ENCODE measurements around the gene CLTB. TPM values are rescaled to one million over a fixed set of nuclear protein-coding genes. Genes with fewer than 3 reads are reported as not detected.

The CLTB gene
- total and polyA plus RNA-seq, 2 of the 4 experiments (the other 2 are of a cell fraction), result 87.6 to 99.9 TPM

DNA sequence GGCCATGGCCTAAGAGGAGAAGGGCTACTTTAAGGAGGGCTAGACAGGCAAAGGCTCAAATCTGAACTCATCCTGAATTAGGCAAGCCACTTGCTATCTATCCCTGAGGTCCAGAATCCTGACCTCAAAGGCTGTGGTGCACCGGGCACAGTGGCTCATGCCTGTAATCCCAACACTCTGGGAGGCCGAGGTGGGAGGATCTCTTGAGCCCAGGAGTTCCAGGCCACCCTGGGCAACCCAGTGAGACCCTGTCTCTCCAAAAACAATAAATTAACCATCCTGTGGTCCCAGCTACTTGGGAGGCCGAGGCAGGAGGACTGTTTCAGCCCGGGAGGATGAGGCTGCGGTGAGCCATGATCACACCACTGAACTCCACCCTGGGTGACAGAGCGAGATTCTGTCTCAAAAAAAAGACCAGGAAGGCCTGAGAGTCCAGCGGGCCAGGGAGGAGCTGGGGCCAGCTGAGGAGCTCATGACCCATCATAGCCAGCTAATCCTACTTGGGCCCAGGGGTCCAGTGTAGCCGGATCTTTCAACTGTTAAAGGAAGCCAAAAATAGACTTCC lies 31.9 kb downstream of the CLTB start:
- no peak overlapping the region for H4K5ac ChIP-seq (ENCODE audit: low read depth, low read length)
- in situ Hi-C loops (cut with MboI; ENCODE audit: low sequenced_read_pairs) (no loop called here), dilution Hi-C loops (cut with HindIII; ENCODE audit: low sequenced_read_pairs, unreplicated experiment) (no loop called here), intact Hi-C loops (cut with micrococcal nuclease) (no loop called here)
- CTCF ChIA-PET, result no interaction called here
- H2BK5ac ChIP-seq (ENCODE audit: low read depth, low read length, poor library complexity, severe bottlenecking), result no peak overlapping the region
- H3K18ac ChIP-seq (ENCODE audit: low read depth, low read length), result no peak overlapping the region
- no peak overlapping the region for H2AK5ac ChIP-seq (ENCODE audit: low read depth, low read length)
- H3K27me3 ChIP-seq (ENCODE audit: control insufficient read depth, insufficient read depth, low read length), result no peaks in the 10 kb centered on the region
- no peak overlapping the region for H3K27ac ChIP-seq (ENCODE audit: insufficient read depth, low read length)
- H4K91ac ChIP-seq (ENCODE audit: insufficient read depth, low read depth, low read length), result no peak overlapping the region
- no peak overlapping the region for H2BK20ac ChIP-seq (ENCODE audit: low read depth, low read length)
- H3K9ac ChIP-seq (ENCODE audit: low read depth, low read length), result no peak overlapping the region
- no peak overlapping the region for H4K8ac ChIP-seq (ENCODE audit: low read depth in 2 of 2, low read length in 2 of 2)
- WGBS, 2 experiments (ENCODE audit: extremely low coverage in 2 of 2, insufficient read length in 1 of 2), result 93% methylated on average over 3 of the region's 8 CpGs; no CpG with 5 or more reads in 1 of the 2 experiments
- no peak overlapping the region for H2BK120ac ChIP-seq (ENCODE audit: low read depth, low read length)
- TF ChIP-seq SMC3 (IDR thresholded peaks at IDR 0.05; ENCODE audit: low read depth, low read length), result no peak
- TF ChIP-seq, protein P1, sequence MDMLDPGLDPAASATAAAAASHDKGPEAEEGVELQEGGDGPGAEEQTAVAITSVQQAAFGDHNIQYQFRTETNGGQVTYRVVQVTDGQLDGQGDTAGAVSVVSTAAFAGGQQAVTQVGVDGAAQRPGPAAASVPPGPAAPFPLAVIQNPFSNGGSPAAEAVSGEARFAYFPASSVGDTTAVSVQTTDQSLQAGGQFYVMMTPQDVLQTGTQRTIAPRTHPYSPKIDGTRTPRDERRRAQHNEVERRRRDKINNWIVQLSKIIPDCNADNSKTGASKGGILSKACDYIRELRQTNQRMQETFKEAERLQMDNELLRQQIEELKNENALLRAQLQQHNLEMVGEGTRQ (IDR thresholded peaks at IDR 0.05; ENCODE audit: low read depth, low read length), result no peak
- TF ChIP-seq, protein P2, sequence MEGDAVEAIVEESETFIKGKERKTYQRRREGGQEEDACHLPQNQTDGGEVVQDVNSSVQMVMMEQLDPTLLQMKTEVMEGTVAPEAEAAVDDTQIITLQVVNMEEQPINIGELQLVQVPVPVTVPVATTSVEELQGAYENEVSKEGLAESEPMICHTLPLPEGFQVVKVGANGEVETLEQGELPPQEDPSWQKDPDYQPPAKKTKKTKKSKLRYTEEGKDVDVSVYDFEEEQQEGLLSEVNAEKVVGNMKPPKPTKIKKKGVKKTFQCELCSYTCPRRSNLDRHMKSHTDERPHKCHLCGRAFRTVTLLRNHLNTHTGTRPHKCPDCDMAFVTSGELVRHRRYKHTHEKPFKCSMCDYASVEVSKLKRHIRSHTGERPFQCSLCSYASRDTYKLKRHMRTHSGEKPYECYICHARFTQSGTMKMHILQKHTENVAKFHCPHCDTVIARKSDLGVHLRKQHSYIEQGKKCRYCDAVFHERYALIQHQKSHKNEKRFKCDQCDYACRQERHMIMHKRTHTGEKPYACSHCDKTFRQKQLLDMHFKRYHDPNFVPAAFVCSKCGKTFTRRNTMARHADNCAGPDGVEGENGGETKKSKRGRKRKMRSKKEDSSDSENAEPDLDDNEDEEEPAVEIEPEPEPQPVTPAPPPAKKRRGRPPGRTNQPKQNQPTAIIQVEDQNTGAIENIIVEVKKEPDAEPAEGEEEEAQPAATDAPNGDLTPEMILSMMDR (conservative IDR thresholded peaks at IDR 0.05; ENCODE audit: low read depth, low read length), result no peak
- TF ChIP-seq RFX5 (IDR thresholded peaks at IDR 0.05; ENCODE audit: low read depth, low read length), result no peak
- TF ChIP-seq FOS (IDR thresholded peaks at IDR 0.05; ENCODE audit: low read depth, low read length), result no peak
- TF ChIP-seq, protein P3, sequence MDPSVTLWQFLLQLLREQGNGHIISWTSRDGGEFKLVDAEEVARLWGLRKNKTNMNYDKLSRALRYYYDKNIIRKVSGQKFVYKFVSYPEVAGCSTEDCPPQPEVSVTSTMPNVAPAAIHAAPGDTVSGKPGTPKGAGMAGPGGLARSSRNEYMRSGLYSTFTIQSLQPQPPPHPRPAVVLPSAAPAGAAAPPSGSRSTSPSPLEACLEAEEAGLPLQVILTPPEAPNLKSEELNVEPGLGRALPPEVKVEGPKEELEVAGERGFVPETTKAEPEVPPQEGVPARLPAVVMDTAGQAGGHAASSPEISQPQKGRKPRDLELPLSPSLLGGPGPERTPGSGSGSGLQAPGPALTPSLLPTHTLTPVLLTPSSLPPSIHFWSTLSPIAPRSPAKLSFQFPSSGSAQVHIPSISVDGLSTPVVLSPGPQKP (IDR thresholded peaks at IDR 0.05; ENCODE audit: borderline replicate concordance, low read depth, low read length), result no peak
- no peak for TF ChIP-seq BHLHE40 (IDR thresholded peaks at IDR 0.05; ENCODE audit: low read depth, low read length)
- TF ChIP-seq RCOR1 (IDR thresholded peaks at IDR 0.05; ENCODE audit: insufficient replicate concordance, low read length), result no peak
- peaks cover 38% of the 10 kb centered on the region for H3K36me3 ChIP-seq (ENCODE audit: control insufficient read depth, insufficient read depth, low read length)
- no peak overlapping the region for H3K4me2 ChIP-seq (ENCODE audit: low read depth, low read length)
- H2BK15ac ChIP-seq (ENCODE audit: low read depth, low read length), result no peak overlapping the region
- no peak overlapping the region for H2AK9ac ChIP-seq (replicated peaks; ENCODE audit: low read depth, low read length, poor library complexity)
- H2AFZ ChIP-seq (replicated peaks; ENCODE audit: low read length, poor library complexity), result no peak overlapping the region
- H3K23ac ChIP-seq (ENCODE audit: low read depth, low read length), result no peak overlapping the region
- no peak overlapping the region for H3K4me3 ChIP-seq (ENCODE audit: insufficient read depth, low read depth, low read length)
- H4K20me1 ChIP-seq (ENCODE audit: insufficient read depth, low read length), result peaks cover 3% of the 10 kb centered on the region; the same call in 1 of the 2 replicates
- POLR2A ChIA-PET (ENCODE audit: unreplicated experiment), result no interaction called here
- DNase-seq (no peak), ATAC-seq (ENCODE audit: low read depth) (no peak)
- H3K4ac ChIP-seq (ENCODE audit: low read depth, low read length), result no peak overlapping the region
- H3K4me1 ChIP-seq (ENCODE audit: control insufficient read depth, insufficient read depth, low read length), result no peaks in the 10 kb centered on the region
- no peak overlapping the region for H3K56ac ChIP-seq (ENCODE audit: extremely low read depth, insufficient read depth, low read length)
- H3K9me1 ChIP-seq (ENCODE audit: insufficient read depth, low read length), result no peaks in the 10 kb centered on the region; the same call in 1 of the 2 replicates
- BruUV-seq (replicated peaks), result no TSS peak
- no peaks in the 10 kb centered on the region for H3K9me3 ChIP-seq (ENCODE audit: control insufficient read depth, insufficient read depth, low read length)
- peaks cover 11 to 34% of the 10 kb centered on the region in 2 experiments; a peak in 3 of 4 replicates for H3K79me1 ChIP-seq (ENCODE audit: low read depth in 1 of 2, low read length in 2 of 2)
- H3K14ac ChIP-seq (replicated peaks; ENCODE audit: low read depth, low read length), result no peak overlapping the region

Measured in IMR-90 (cell line).